Neural progenitor cell (in vitro differentiated cells): ENCODE results near the gene C1QTNF1. TPM values are rescaled to one million over a fixed set of nuclear protein-coding genes. Genes with fewer than 3 reads are reported as not detected.
A peak's percentile ranks its signal among the peaks of the same experiment; 100 is the strongest.
"Not testable (repeated sequence)": the region's sequence is repeated elsewhere in the genome, so short reads cannot be mapped to it uniquely, and the experiment has no call there.

Experiments used
- DNase-seq: peaks from one replicate; pipeline ENCODE4 v3.0.0-alpha.2; 2016; ENCODE audit warnings: low spot score
- H2AFZ ChIP-seq: fragments of 200-600 bp; sonication (generic); replicated peaks from 2 replicates; pipeline ENCODE4 v1.6.1; 2016; ENCODE audit warnings: antibody characterized with exemption
- H3F3A ChIP-seq: fragments of 200-600 bp; sonication (generic); 2 replicates; pipeline ENCODE4 v1.6.1; 2016; ENCODE audit warnings: antibody characterized with exemption, low read depth
- H3K27ac ChIP-seq: fragments of 200-600 bp; sonication (generic); 2 replicates; pipeline ENCODE4 v1.5.1; 2016; ENCODE audit warnings: mild to moderate bottlenecking
- H3K27me3 ChIP-seq: fragments of 200-600 bp; sonication (generic); 2 replicates; pipeline ENCODE4 v1.6.1; 2016; ENCODE audit warnings: mild to moderate bottlenecking, moderate library complexity
- H3K36me3 ChIP-seq: fragments of 200-600 bp; sonication (generic); 2 replicates; pipeline ENCODE4 v1.5.1; 2016
- H3K4me1 ChIP-seq: fragments of 200-600 bp; sonication (generic); 2 replicates; pipeline ENCODE4 v1.6.1; 2016; ENCODE audit warnings: mixed run types
- H3K4me2 ChIP-seq: fragments of 200-600 bp; sonication (generic); 2 replicates; pipeline ENCODE4 v1.6.1; 2016
- H3K4me3 ChIP-seq: fragments of 200-600 bp; sonication (generic); 2 replicates; pipeline ENCODE4 v1.5.1; 2016
- H3K79me2 ChIP-seq: fragments of 200-600 bp; sonication (generic); 2 replicates; pipeline ENCODE4 v1.6.1; 2016; ENCODE audit warnings: low read depth
- H3K9ac ChIP-seq: fragments of 200-600 bp; sonication (generic); 2 replicates; pipeline ENCODE4 v1.6.1; 2016
- H3K9me3 ChIP-seq: fragments of 200-600 bp; sonication (generic); 2 replicates; pipeline ENCODE4 v1.5.1; 2016; ENCODE audit warnings: low read depth
- H4K20me1 ChIP-seq: fragments of 200-600 bp; sonication (generic); 2 replicates; pipeline ENCODE4 v1.6.1; 2016; ENCODE audit warnings: low read depth
- H3K27ac Mint-ChIP-seq: 3 replicates; pipeline ENCODE4 v1.8.0; 2021; ENCODE audit warnings: mixed read lengths
- H3K27me3 Mint-ChIP-seq: 2 replicates; pipeline ENCODE4 v1.8.0; 2022; ENCODE audit warnings: low read depth, mild to moderate bottlenecking, inconsistent platforms, moderate library complexity, mixed read lengths; ENCODE audit not compliant: insufficient read depth
- H3K36me3 Mint-ChIP-seq: 3 replicates; pipeline ENCODE4 v1.8.0; 2021; ENCODE audit warnings: mixed read lengths
- H3K4me1 Mint-ChIP-seq: 3 replicates; pipeline ENCODE4 v1.8.0; 2021; ENCODE audit warnings: mixed read lengths
- H3K4me3 Mint-ChIP-seq: 3 replicates; pipeline ENCODE4 v1.8.0; 2021; ENCODE audit warnings: mild to moderate bottlenecking, moderate library complexity, mixed read lengths
- H3K9me3 Mint-ChIP-seq: 3 replicates; pipeline ENCODE4 v1.8.0; 2020; ENCODE audit warnings: mixed read lengths
- EZH2 ChIP-seq: fragments of 200-600 bp; sonication (generic); IDR thresholded peaks from 2 replicates; pipeline ENCODE4 v1.6.1; 2017; ENCODE audit warnings: antibody characterized with exemption, mild to moderate bottlenecking, moderate library complexity
- EZH2phosphoT487 ChIP-seq: fragments of 200-600 bp; sonication (generic); IDR thresholded peaks from 2 replicates; pipeline ENCODE4 v1.6.1; 2017; ENCODE audit warnings: antibody characterized with exemption
- total RNA-seq: library from RNA; depleted of rRNA; stranded (reverse); fragments of >200 nt; gene quantifications from 2 replicates; pipeline ENCODE4 v1.2.3, GENCODE V29; 2015; ENCODE audit warnings: low replicate concordance
- TF ChIP-seq, protein P1 (sequence below): fragments of 200-600 bp; sonication (generic); IDR thresholded peaks from 2 replicates; pipeline ENCODE4 v1.5.1; 2017; ENCODE audit warnings: antibody characterized with exemption, mild to moderate bottlenecking

C1QTNF1 gene
- total RNA-seq, 1 donor from 2014 or later = 1.4 TPM

DNA sequence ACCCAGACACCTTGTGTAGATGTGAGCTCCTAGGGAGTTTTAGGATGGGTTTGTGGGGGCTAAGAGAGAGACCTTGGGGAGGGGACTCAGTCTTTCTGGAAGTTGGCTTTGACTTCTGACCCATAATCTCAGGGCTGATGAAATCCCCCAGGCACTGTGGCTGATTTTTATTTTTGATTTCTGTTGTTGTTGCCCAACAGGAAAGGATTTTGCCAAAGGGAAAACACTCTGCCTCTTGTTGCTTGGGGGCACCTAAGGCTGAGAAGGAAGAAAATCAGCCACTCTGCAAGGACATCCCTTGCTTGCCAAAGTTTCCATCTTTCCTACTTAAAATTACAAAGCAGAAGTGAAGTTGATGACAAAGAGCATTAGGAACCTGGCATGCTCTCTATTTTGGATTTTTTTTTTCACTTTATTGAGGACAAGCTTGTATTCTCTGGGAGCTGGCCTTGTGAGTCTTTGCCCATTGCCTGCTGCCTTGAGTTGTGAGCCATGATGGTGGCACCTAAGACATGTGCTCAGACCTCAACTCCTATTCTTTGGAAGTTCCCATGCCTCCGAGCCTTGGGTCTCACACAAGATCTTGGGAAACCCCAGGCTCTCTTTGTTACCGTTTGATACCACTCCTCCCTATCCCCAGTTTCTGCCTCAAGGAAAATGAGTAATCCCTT is 3.2 kb upstream of the C1QTNF1 start:
- H3K9me3 Mint-ChIP-seq = peaks cover 8% of the 10 kb centered on the region
- no peaks in the 10 kb centered on the region for H3K36me3 Mint-ChIP-seq
- no peak overlapping the region for H3K4me3 Mint-ChIP-seq
- no peak overlapping the region for H3K9ac ChIP-seq
- H3K27ac Mint-ChIP-seq = no peak overlapping the region
- no peak overlapping the region for H2AFZ ChIP-seq
- H3K27me3 ChIP-seq = peaks cover 67% of the 10 kb centered on the region
- H3K27ac ChIP-seq = no peak overlapping the region
- H3F3A ChIP-seq = peaks cover 13% of the 10 kb centered on the region
- H3K27me3 Mint-ChIP-seq = peaks cover 30% of the 10 kb centered on the region
- no peaks in the 10 kb centered on the region for H3K9me3 ChIP-seq
- H3K4me1 ChIP-seq = peaks cover 9% of the 10 kb centered on the region
- no peaks in the 10 kb centered on the region for H4K20me1 ChIP-seq
- DNase-seq = no peak
- H3K4me2 ChIP-seq = no peak overlapping the region
- H3K79me2 ChIP-seq = no peaks in the 10 kb centered on the region
- TF ChIP-seq EZH2phosphoT487 (no peak), EZH2 (no peak)
- TF ChIP-seq, protein P1, sequence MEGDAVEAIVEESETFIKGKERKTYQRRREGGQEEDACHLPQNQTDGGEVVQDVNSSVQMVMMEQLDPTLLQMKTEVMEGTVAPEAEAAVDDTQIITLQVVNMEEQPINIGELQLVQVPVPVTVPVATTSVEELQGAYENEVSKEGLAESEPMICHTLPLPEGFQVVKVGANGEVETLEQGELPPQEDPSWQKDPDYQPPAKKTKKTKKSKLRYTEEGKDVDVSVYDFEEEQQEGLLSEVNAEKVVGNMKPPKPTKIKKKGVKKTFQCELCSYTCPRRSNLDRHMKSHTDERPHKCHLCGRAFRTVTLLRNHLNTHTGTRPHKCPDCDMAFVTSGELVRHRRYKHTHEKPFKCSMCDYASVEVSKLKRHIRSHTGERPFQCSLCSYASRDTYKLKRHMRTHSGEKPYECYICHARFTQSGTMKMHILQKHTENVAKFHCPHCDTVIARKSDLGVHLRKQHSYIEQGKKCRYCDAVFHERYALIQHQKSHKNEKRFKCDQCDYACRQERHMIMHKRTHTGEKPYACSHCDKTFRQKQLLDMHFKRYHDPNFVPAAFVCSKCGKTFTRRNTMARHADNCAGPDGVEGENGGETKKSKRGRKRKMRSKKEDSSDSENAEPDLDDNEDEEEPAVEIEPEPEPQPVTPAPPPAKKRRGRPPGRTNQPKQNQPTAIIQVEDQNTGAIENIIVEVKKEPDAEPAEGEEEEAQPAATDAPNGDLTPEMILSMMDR = no peak
- no peak overlapping the region for H3K4me3 ChIP-seq
- H3K36me3 ChIP-seq = no peaks in the 10 kb centered on the region
- H3K4me1 Mint-ChIP-seq = peaks cover 10% of the 10 kb centered on the region

DNA sequence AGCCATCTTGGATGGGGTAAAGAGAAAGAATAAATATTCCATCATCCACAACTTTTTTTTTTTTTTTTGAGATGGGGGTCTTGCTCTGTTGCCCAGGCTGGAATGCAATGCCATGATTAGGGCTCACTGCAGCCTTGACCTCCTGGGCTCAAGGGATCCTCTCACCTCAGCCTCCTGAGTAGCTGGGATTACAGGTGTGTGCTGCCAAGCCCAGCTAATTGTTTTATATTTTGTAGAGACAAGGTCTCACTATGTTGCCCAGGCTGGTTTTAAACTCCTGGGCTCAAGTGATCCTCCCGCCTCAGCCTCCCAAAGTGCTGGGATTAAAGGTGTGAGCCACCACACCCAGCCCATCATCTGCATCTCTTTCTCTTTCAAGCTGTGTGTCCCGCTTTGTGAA is 2.0 kb upstream of the C1QTNF1 start:
- H3K27me3 ChIP-seq = peaks cover 78% of the 10 kb centered on the region
- H3K27me3 Mint-ChIP-seq = peaks cover 32% of the 10 kb centered on the region

DNA sequence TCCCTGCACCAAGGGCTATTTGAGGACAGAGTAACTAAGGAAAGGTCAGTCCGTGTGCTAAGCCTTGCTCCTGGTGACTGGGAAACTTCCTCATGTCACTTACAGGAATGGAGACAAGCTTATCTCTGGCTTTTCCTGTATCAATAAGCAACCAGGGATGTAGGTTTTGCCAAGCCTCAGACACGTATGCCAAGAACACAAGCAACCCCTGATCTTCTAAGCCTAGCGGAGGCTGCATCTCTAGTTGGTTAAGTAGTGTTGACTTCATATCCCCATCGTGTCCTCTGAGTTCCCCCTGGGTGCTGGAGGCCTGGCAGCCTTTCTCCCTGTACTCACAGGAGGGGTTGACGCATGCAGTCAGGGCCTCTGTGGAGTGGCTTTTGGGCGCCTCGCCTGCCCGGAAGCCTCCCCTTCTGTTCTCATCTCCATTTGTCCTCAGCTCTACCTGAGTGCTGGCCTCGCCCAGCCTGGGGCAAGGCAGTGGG is 1.4 kb upstream of the C1QTNF1 start:
- Histone ChIP-seq H3K4me3 (no peak overlapping the region), H3K27ac (no peak overlapping the region), H3K27me3 (peaks cover 84% of the 10 kb centered on the region), H3K9ac (no peak overlapping the region), H3F3A (peaks cover 13% of the 10 kb centered on the region), H3K9me3 (no peaks in the 10 kb centered on the region), H4K20me1 (no peaks in the 10 kb centered on the region), H2AFZ (no peak overlapping the region), H3K36me3 (no peaks in the 10 kb centered on the region), H3K4me2 (no peak overlapping the region), H3K4me1 (peaks cover 9% of the 10 kb centered on the region), H3K79me2 (no peaks in the 10 kb centered on the region)
- Mint-ChIP-seq H3K4me3 (no peak overlapping the region), H3K36me3 (no peaks in the 10 kb centered on the region), H3K4me1 (peaks cover 10% of the 10 kb centered on the region), H3K27ac (no peak overlapping the region), H3K27me3 (peaks cover 32% of the 10 kb centered on the region), H3K9me3 (no peaks in the 10 kb centered on the region)
- DNase-seq = no peak
- TF ChIP-seq EZH2phosphoT487 (no peak), EZH2 (no peak)
- TF ChIP-seq, protein P1 = no peak

More for the DNA sequence above, 2.0 kb upstream of the C1QTNF1 start:
- H3K9me3 ChIP-seq, H3K4me3 ChIP-seq, H3K9ac ChIP-seq, H3K36me3 Mint-ChIP-seq, H3K4me1 Mint-ChIP-seq, H3K4me3 Mint-ChIP-seq, H3K4me2 ChIP-seq, DNase-seq, H3K36me3 ChIP-seq, H3K9me3 Mint-ChIP-seq, H3K27ac Mint-ChIP-seq, H2AFZ ChIP-seq, H3K4me1 ChIP-seq, H3K79me2 ChIP-seq, H3K27ac ChIP-seq, H4K20me1 ChIP-seq: not testable (repeated sequence)
- peaks cover 13% of the 10 kb centered on the region for H3F3A ChIP-seq

GRCh38 chr17:79023180-79023705 is 726 bp upstream of the C1QTNF1 start:
- no peaks in the 10 kb centered on the region for H3K36me3 Mint-ChIP-seq
- peaks cover 91% of the 10 kb centered on the region for H3K27me3 ChIP-seq
- H3K27ac ChIP-seq = no peak overlapping the region
- H3K36me3 ChIP-seq = no peaks in the 10 kb centered on the region
- TF ChIP-seq EZH2phosphoT487 (no peak), EZH2 (no peak)
- TF ChIP-seq, protein P1 = no peak
- peaks cover 34% of the 10 kb centered on the region for H3K27me3 Mint-ChIP-seq
- no peak overlapping the region for H3K9ac ChIP-seq
- peaks cover 13% of the 10 kb centered on the region for H3F3A ChIP-seq
- no peak overlapping the region for H3K27ac Mint-ChIP-seq
- H3K4me3 ChIP-seq = peak overlapping the region; percentile 77
- H3K4me1 ChIP-seq = peaks cover 9% of the 10 kb centered on the region
- H4K20me1 ChIP-seq = no peaks in the 10 kb centered on the region
- DNase-seq = no peak
- no peaks in the 10 kb centered on the region for H3K9me3 Mint-ChIP-seq
- H2AFZ ChIP-seq = peak overlapping the region; percentile 94
- no peaks in the 10 kb centered on the region for H3K9me3 ChIP-seq
- peaks cover 10% of the 10 kb centered on the region for H3K4me1 Mint-ChIP-seq
- H3K4me3 Mint-ChIP-seq = peak overlapping the region; percentile 77
- no peaks in the 10 kb centered on the region for H3K79me2 ChIP-seq
- peak overlapping the region; percentile 100 for H3K4me2 ChIP-seq
